HG03039 (cell line): ENCODE results near the gene ZNF816.
"Not testable (repeated sequence)": the region's sequence is repeated elsewhere in the genome, so short reads cannot be mapped to it uniquely, and the experiment has no call there.

ENCODE experiments used
- ATAC-seq: cut with Tn5 transposase; IDR thresholded peaks from one replicate; pipeline ENCODE4 v1.9.1; 2021; ENCODE audit warnings: mild to moderate bottlenecking, moderate library complexity; ENCODE audit not compliant: unreplicated experiment

The ZNF816 gene

DNA sequence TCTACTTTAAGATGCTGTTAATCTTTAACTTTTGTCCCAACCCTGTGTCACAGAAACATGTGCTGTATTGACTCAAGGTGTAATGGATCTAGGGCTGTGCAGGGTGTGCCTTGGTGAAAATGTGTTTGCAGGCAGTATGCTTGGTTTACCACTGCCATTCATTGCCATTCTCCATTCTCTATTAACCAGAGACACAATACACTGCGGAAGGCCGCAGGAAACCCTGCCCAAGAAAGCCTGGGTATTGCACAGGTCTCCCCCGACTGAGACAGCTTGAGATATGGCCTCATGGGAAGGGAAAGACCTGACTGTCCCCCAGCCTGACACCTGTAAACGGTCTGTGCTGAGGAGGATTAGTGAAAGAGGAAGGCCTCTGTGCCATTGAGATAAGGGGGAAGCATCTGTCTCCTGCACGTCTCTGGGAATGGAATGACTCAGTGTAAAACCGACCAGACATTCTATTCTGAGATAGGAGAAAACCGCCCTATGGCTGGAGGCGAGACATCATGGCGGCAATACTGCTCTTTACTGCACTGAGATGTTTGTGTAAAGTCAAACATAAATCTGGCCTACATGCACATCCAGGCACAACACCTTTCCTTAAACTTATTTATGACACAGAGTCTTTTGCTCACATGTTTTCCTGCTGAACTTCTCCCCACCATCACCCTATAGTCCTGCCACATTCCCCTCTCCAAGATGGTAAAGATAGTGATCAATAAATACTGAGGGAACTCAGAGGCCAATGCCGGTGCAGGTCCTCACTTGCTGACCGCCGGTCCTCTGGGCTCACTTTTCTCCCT is 26.3 kb downstream of the ZNF816 start:
- no peak for ATAC-seq

DNA sequence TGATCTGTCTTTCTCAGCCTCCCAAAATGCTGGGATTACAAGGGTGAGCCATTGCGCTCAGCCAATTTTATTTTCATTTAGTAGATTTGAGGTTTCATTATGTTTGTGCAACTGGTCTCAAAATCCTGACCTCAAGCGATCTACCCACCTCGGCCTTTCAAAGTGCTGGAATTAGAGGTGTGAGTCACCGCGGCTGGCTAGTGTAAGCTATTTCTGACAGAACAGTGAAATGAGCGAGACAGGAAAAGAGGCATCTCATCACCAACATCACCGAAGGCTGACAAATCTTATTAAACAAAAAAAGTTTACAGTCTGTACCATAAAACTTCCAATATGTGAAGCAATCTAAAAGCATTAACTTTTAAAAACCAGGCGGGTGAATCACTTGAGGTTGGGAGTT is 27.2 kb downstream of the ZNF816 start:
- no peak for ATAC-seq

- ATAC-seq = not testable (repeated sequence)
These were observed 38.0 kb downstream of the ZNF816 start for GRCh38 chr19:52924641-52925040.

DNA sequence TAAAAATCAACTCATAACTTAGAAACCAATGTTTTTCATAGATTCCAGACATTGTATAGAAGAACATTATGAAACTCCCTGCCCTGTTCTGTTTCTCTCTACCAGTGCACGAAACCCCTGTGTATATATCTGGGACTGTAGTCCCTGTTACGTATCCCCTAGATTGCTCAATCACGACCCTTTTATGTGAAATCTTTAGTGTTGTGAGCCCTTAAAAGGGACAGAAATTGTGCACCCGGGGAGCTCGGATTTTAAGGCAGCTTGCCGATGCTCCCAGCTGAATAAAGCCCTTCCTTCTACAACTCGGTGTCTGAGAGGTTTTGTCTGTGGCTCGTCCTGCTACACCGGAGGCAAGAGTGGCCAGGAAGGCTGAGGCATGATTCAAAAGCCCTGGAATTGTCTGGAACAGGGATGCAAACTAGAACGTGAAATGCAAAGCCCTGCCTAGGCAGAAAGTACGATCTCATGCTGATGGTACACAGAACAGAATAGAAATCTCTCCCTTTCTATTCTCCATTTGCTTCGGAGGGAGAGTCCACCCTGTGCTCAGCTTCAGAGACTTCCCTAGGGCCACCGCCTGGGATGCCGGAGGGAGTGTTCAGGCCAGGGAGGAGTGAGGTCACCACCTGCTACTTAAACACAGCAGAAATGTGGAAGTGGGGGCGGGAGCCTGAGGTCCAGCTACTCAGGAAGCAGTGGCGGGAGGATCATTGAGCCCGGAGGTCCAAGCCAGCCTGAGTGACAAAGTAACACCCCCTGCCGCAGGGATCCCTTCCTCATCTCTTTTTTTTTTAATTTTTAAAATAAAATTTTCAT is 38.7 kb downstream of the ZNF816 start:
- no peak for ATAC-seq

- peak; percentile 81 for ATAC-seq
These were observed 39.6 kb downstream of the ZNF816 start, which contains the start of gene ZNF888 for GRCh38 chr19:52922841-52923777. ZNF888 (minus strand) TSS chr19:52923428; CDS start chr19:52917873, 5,555 bp downstream.

- no peak for ATAC-seq
These were observed 45.1 kb downstream of the ZNF816 start for GRCh38 chr19:52917531-52917930.

DNA sequence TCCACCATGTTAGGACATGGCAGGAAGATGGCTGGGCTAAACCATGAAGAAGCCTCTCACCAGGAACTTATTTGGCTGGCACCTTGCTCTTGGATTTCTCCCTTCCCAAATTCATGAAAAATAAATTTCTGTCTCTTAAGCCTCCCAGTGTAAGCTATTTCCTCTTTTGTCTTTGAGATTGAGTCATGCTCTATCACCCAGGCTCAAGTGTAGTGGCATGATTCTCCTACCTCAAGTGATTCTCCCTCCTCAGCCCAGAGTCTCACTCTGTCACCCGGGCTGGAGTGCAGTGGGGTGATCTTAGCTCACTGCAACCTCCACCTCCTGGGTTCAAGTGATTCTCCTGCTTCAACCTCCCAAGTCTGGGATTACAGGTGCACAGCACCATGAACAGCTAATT is 52.0 kb downstream of the ZNF816 start:
- no peak for ATAC-seq

DNA sequence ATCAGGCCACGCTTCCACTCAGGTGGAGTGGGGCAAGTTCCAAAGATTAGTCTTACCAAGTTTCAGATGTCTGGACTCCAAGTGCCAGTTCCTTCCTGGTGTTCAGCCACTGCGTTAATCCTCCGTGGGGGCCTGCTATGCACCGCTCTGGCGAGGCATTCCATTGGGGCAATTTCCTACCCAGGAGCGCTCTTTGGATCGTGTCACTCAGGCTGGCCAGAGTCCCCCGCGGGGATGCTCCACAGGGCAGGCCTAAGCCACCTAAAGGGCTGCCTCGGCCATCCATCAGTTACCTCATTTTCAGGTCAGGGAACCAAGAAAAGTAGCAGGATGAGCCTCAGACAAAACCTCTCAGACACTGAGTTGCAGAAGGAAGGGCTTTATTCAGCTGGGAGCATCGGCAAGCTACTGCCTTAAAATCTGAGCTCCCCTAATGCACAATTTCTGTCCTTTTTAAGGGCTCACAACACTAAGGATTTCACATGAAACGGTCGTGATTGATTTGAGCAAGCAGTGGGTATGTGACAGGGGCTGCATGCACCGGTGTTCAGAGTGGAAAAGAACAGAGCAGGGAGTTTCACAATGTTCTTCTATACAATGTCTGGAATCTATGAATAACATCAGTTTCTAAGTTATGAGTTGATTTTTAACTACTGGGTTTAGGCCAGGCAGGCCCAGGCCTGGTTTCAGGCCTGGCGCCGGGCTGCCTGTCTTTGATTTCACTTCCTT is 58.5 kb downstream of the ZNF816 start:
- ATAC-seq = not testable (repeated sequence)

GRCh38 chr19:52901842-52902241 is 60.8 kb downstream of the ZNF816 start:
- ATAC-seq = no peak
